COLO668 (cell line): Measurements from ENCODE around the gene SLC25A1.

Source experiments
- DNase-seq: peaks from one replicate; lab custom pipeline; 2025; ENCODE audit not compliant: unreplicated experiment; lab: John Stamatoyannopoulos, UW

SLC25A1 gene

GRCh38 chr22:19182472-19183157, 4.1 kb upstream of the SLC25A1 start:
- DNase-seq = no peak

GRCh38 chr22:19181786-19182471, 3.4 kb upstream of the SLC25A1 start:
- DNase-seq = no peak

- DNase-seq = no peak
Measured at GRCh38 chr22:19180740-19181410, 2.3 kb upstream of the SLC25A1 start.

GRCh38 chr22:19180234-19180633, 1.7 kb upstream of the SLC25A1 start:
- no peak for DNase-seq

GRCh38 chr22:19179497-19180048, 1.0 kb upstream of the SLC25A1 start:
- DNase-seq = peak; percentile 69

- peak; percentile 67 for DNase-seq
Measured at GRCh38 chr22:19178065-19178656, 375 bp downstream of the SLC25A1 start.

- DNase-seq = no peak
Measured at GRCh38 chr22:19177164-19178064, 1.1 kb downstream of the SLC25A1 start.

GRCh38 chr22:19176732-19177131, 1.8 kb downstream of the SLC25A1 start:
- no peak for DNase-seq

- no peak for DNase-seq
Measured at GRCh38 chr22:19176175-19176643, 2.3 kb downstream of the SLC25A1 start.

GRCh38 chr22:19175602-19176174, 2.8 kb downstream of the SLC25A1 start:
- DNase-seq = no peak

GRCh38 chr22:19175026-19175601, 3.4 kb downstream of the SLC25A1 start:
- no peak for DNase-seq

GRCh38 chr22:19174106-19175025, 4.2 kb downstream of the SLC25A1 start:
- DNase-seq = no peak

GRCh38 chr22:19173047-19174035, 5.2 kb downstream of the SLC25A1 start:
- DNase-seq = no peak

- DNase-seq = no peak
Measured at GRCh38 chr22:19172213-19173046, 6.1 kb downstream of the SLC25A1 start.

GRCh38 chr22:19169947-19170318, 8.6 kb downstream of the SLC25A1 start:
- DNase-seq = no peak
